ENCODE results near the gene BTG2. TPM values are rescaled to one million over a fixed set of nuclear protein-coding genes. Genes with fewer than 3 reads are reported as not detected.

Gene BTG2
- total and polyA plus RNA-seq, 12 donors, result 11.4 to 175 (median 49.3) TPM

- Histone ChIP-seq H3K36me3 (replicated peaks in 1 of 2) (no peaks in the 10 kb centered on the region), H3K9me3 (replicated peaks in 1 of 3) (no peaks in the 10 kb centered on the region), H3K4me1 (replicated peaks in 1 of 2) (peaks cover 4 to 19% of the 10 kb centered on the region in 2 donors), H3K27me3 (no peaks in the 10 kb centered on the region), H3K4me3 (no peak overlapping the region), H3K27ac (peak overlapping the region in 2 of 5 donors; percentile 41 to 60)
- DNase-seq, result peak in 1 of 7 donors; percentile 49
- intact Hi-C loops (cut with DNase I), result no loop called here
- TF ChIP-seq CTCF (IDR thresholded peaks at IDR 0.05) (no peak), POLR2A (IDR thresholded peaks at IDR 0.05) (no peak)
- WGBS, 4 donors, result 29 to 56% (median 53%) methylated on average over 4 of the region's 4 CpGs
These were observed 11.3 kb downstream of the BTG2 start for GRCh38 chr1:203316626-203317093.

- no peak for DNase-seq
- Histone ChIP-seq H3K27me3 (no peaks in the 10 kb centered on the region), H3K27ac (peak overlapping the region in 2 of 5 donors; percentile 41 to 60), H3K9me3 (replicated peaks in 1 of 3) (no peaks in the 10 kb centered on the region), H3K36me3 (replicated peaks in 1 of 2) (no peaks in the 10 kb centered on the region), H3K4me3 (no peak overlapping the region), H3K4me1 (replicated peaks in 1 of 2) (peaks cover 4 to 28% of the 10 kb centered on the region in 2 donors)
- intact Hi-C loops (cut with DNase I), result no loop called here
- TF ChIP-seq CTCF (IDR thresholded peaks at IDR 0.05), result no peak
- WGBS, 4 donors, result 78 to 88% (median 87%) methylated on average over 7 of the region's 7 CpGs
These were observed 12.3 kb downstream of the BTG2 start for GRCh38 chr1:203317429-203318228.

- Histone ChIP-seq H3K4me3 (no peak overlapping the region), H3K27ac (no peak overlapping the region), H3K9me3 (replicated peaks in 1 of 3) (no peaks in the 10 kb centered on the region), H3K36me3 (replicated peaks in 1 of 2) (no peaks in the 10 kb centered on the region), H3K27me3 (no peaks in the 10 kb centered on the region), H3K4me1 (replicated peaks in 1 of 2) (peaks cover 4 to 33% of the 10 kb centered on the region in 2 donors)
- intact Hi-C loops (cut with DNase I), result no loop called here
- 92 to 100% (median 96%) methylated on average over 1 of the region's 1 CpG for WGBS, 4 donors
- no peak for DNase-seq
- TF ChIP-seq CTCF (IDR thresholded peaks at IDR 0.05) (no peak), POLR2A (IDR thresholded peaks at IDR 0.05) (no peak)
These were observed 12.9 kb downstream of the BTG2 start for GRCh38 chr1:203318229-203318517.

- H3K4me3 ChIP-seq, result no peak overlapping the region
- no peak for DNase-seq
- H3K27me3 ChIP-seq, result no peaks in the 10 kb centered on the region
- no peaks in the 10 kb centered on the region for H3K36me3 ChIP-seq (replicated peaks in 1 of 2)
- H3K9me3 ChIP-seq (replicated peaks in 1 of 3), result no peaks in the 10 kb centered on the region
- peaks cover 4 to 47% of the 10 kb centered on the region in 2 donors for H3K4me1 ChIP-seq (replicated peaks in 1 of 2)
- 51 to 65% (median 59%) methylated on average over 6 of the region's 6 CpGs for WGBS, 4 donors
- no peak for TF ChIP-seq CTCF (IDR thresholded peaks at IDR 0.05)
- TF ChIP-seq POLR2A (IDR thresholded peaks at IDR 0.05), result no peak
- peak overlapping the region in 2 of 5 donors; percentile 1 to 21 for H3K27ac ChIP-seq
- intact Hi-C loops (cut with DNase I), result no loop called here
These were observed 15.4 kb downstream of the BTG2 start for GRCh38 chr1:203320591-203321272.

All from adrenal gland (tissue), 12 donors.